ENCODE measurements around the gene MCL1.

Gene MCL1

DNA sequence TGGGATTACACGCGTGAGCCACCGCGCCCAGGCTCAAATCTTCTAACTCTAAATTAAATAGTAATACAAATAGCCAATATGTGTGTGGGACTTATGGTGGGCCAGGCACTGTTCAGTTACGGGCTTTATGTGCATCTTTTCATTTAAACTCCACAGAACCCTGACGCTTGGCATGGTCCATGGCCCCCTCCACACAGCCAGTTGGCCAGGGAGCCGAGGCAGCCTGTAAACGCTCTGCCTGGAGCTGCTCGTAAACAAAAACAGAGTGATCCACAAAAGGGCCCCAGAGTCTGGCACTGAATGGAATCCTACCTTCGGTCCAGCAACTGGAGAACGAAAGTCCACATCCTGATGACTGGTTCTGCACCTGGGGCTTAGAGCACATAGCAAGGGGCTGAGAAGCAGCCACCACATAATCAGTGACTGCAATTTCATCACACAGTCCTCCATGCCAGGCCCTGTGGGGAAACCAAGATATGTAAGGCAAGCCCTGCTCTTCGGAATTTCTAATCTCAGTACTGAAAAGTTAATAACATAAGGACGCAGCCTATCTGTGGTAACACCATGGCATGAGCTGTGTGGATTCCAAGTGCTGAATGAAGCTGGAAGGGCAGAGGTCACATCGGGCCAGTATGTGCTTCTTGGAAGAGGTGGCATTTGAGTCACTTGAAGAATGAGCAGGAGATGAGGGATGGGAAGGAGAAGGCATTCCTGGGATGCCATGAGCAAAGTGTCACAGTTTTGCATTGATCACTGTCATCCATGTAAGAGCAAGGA is 43.7 kb downstream of the MCL1 start:
- DNase-seq, result no peak

- no peak for DNase-seq
Measured at GRCh38 chr1:150534002-150534401, 45.4 kb downstream of the MCL1 start.

DNA sequence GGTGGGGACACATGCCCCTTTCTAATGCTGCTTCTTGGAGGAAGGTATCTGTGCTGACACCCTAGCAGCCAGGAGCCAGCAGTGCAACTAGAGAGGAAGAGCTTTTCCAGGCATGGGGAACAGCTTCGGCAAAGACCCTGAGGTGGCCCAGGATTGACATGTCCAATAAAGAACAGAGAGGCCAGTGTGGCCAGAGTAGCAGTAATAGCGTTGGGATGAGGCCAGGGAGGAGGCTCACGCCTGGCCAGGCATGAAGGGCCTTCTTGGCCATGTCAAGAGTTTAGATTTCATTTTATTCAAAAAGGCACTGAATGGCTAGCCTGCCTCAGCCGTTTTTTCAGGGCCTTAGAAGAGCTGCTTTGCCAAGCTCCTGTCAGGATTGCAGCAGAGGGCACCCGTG is 46.5 kb downstream of the MCL1 start:
- no peak for DNase-seq

GRCh38 chr1:150530491-150531159 is 48.8 kb downstream of the MCL1 start:
- DNase-seq, result no peak

DNA sequence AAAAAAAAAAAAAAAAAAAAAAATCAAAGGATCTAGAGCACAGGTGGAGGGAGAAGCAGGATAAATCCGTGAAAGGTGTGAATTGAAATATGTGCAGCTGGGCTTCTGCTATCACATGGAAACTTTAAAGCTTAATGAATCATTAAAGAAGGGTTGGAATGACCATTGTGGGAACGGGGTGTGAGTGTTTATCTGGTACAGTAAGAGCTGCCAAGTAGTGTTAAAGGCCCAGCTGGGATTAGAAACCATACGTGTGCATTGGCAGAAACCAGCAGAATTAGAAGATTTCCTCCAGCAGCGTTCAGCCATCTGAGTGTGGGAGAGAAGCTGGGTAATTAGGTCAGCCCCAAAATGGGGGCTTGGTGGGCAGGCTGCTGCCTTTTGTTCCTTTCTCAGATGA is 50.4 kb downstream of the MCL1 start:
- DNase-seq, result no peak

DNA sequence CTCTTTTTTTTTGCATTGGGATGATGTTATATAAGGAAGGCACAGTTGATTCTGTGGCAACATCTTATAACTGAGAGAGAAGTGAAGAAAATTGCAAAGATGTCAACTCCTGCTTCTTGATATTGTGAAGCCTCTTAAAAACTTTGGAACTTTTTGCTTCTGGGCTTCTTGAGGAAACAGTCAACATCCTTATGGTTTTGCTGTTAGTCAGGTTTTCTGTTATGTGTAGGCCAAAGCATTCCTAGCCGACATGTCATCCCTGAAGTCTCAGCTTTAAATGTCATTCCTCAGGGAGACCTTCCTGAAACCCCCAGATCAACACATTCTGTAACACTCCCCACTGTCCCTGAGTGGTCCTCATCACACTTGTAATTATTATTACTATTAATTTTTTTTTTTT is 51.2 kb downstream of the MCL1 start:
- no peak for DNase-seq

- DNase-seq, result no peak
Measured at GRCh38 chr1:150525348-150525747, 54.1 kb downstream of the MCL1 start.
